ENCODE measurements around the gene ETV5. TPM values are rescaled to one million over a fixed set of nuclear protein-coding genes. Genes with fewer than 3 reads are reported as not detected.

The ETV5 gene
- total RNA-seq, 4 donors from 2014 or later = 6.6 to 12.4 (median 9.5) TPM

GRCh38 chr3:186013312-186013711 is 95.6 kb downstream of the ETV5 start:
- WGBS = 76% methylated on average over 7 of the region's 7 CpGs
- H3K27me3 ChIP-seq = no peaks in the 10 kb centered on the region
- H3K9me3 ChIP-seq = peaks cover 0 to 7% (median 0%) of the 10 kb centered on the region in 4 donors
- TF ChIP-seq CTCF (IDR thresholded peaks at IDR 0.05) (no peak), POLR2A (IDR thresholded peaks at IDR 0.05; ENCODE audit: low read depth) (no peak), POLR2AphosphoS5 (IDR thresholded peaks at IDR 0.05) (no peak), EP300 (IDR thresholded peaks at IDR 0.05) (no peak)
- H3K36me3 ChIP-seq = no peaks in the 10 kb centered on the region
- no peak overlapping the region for H3K27ac ChIP-seq (replicated peaks in 1 of 4)
- H3K4me1 ChIP-seq = no peaks in the 10 kb centered on the region
- H3K4me3 ChIP-seq = no peak overlapping the region
- DNase-seq (ENCODE audit: extremely low spot score) = no peak
- intact Hi-C loops (cut with DNase I) = no loop called here

- WGBS = 94% methylated on average over 4 of the region's 4 CpGs
- Histone ChIP-seq H3K27me3 (no peaks in the 10 kb centered on the region), H3K36me3 (no peaks in the 10 kb centered on the region), H3K27ac (replicated peaks in 1 of 4) (no peak overlapping the region), H3K4me3 (no peak overlapping the region), H3K4me1 (no peaks in the 10 kb centered on the region), H3K9me3 (peaks cover 0 to 7% (median 0%) of the 10 kb centered on the region in 4 donors)
- no peak for TF ChIP-seq CTCF (IDR thresholded peaks at IDR 0.05)
- intact Hi-C loops (cut with DNase I) = no loop called here
- DNase-seq (ENCODE audit: extremely low spot score) = no peak
These were observed 96.8 kb downstream of the ETV5 start for GRCh38 chr3:186012137-186012536.

- intact Hi-C loops (cut with DNase I) = no loop called here
- DNase-seq (ENCODE audit: extremely low spot score) = peak; percentile 64
- Histone ChIP-seq H3K36me3 (no peaks in the 10 kb centered on the region), H3K4me3 (no peak overlapping the region), H3K27ac (replicated peaks in 1 of 4) (no peak overlapping the region), H3K4me1 (no peaks in the 10 kb centered on the region), H3K27me3 (no peaks in the 10 kb centered on the region), H3K9me3 (no peaks in the 10 kb centered on the region)
- 93% methylated on average over 7 of the region's 7 CpGs for WGBS
- TF ChIP-seq CTCF (IDR thresholded peaks at IDR 0.05) (no peak), POLR2AphosphoS5 (IDR thresholded peaks at IDR 0.05) (no peak), POLR2A (IDR thresholded peaks at IDR 0.05; ENCODE audit: low read depth) (no peak), EP300 (IDR thresholded peaks at IDR 0.05) (no peak)
These were observed 104.2 kb downstream of the ETV5 start for GRCh38 chr3:186004671-186005070.

- Histone ChIP-seq H3K27me3 (no peaks in the 10 kb centered on the region), H3K4me1 (no peaks in the 10 kb centered on the region), H3K36me3 (no peaks in the 10 kb centered on the region), H3K27ac (replicated peaks in 1 of 4) (no peak overlapping the region), H3K9me3 (no peaks in the 10 kb centered on the region), H3K4me3 (no peak overlapping the region)
- intact Hi-C loops (cut with DNase I) = no loop called here
- no peak for TF ChIP-seq CTCF (IDR thresholded peaks at IDR 0.05)
- no peak for TF ChIP-seq EP300 (IDR thresholded peaks at IDR 0.05)
- no peak for TF ChIP-seq POLR2AphosphoS5 (IDR thresholded peaks at IDR 0.05)
- TF ChIP-seq POLR2A (IDR thresholded peaks at IDR 0.05; ENCODE audit: low read depth) = no peak
- whole genome bisulfite sequencing = 61% methylated on average over 3 of the region's 3 CpGs
- DNase-seq (ENCODE audit: extremely low spot score) = no peak
These were observed 104.7 kb downstream of the ETV5 start for GRCh38 chr3:186004209-186004608.

- WGBS = 58% methylated on average over 5 of the region's 5 CpGs
- Histone ChIP-seq H3K4me3 (no peak overlapping the region), H3K4me1 (no peaks in the 10 kb centered on the region), H3K27ac (replicated peaks in 1 of 4) (no peak overlapping the region), H3K9me3 (no peaks in the 10 kb centered on the region), H3K27me3 (no peaks in the 10 kb centered on the region), H3K36me3 (no peaks in the 10 kb centered on the region)
- intact Hi-C loops (cut with DNase I) = no loop called here
- DNase-seq (ENCODE audit: extremely low spot score) = no peak
- no peak for TF ChIP-seq CTCF (IDR thresholded peaks at IDR 0.05)
- TF ChIP-seq EP300 (IDR thresholded peaks at IDR 0.05) = no peak
- TF ChIP-seq POLR2AphosphoS5 (IDR thresholded peaks at IDR 0.05) = no peak
- no peak for TF ChIP-seq POLR2A (IDR thresholded peaks at IDR 0.05; ENCODE audit: low read depth)
These were observed 105.3 kb downstream of the ETV5 start for GRCh38 chr3:186003610-186004009.
